A673 (cell line): Measurements from ENCODE around the gene MROH8. TPM values are rescaled to one million over a fixed set of nuclear protein-coding genes. Genes with fewer than 3 reads are reported as not detected.

Source experiments
- BruUV-seq: library from RNA; stranded (reverse); fragments of 400-500 nt; replicated peaks from 2 replicates; lab custom pipeline; 2021; lab: Mats Ljungman, UMichigan
- CTCF ChIA-PET: fragments of 300-600 bp; sonication (Branson Sonifier 250); formaldehyde crosslinking; loops from one replicate; lab custom pipeline; 2022; ENCODE audit warnings: antibody characterized with exemption; lab: Charles Lee
- POLR2A ChIA-PET: fragments of 300-600 bp; sonication (Branson Sonifier 250); formaldehyde crosslinking; loops from one replicate; lab custom pipeline; 2022; ENCODE audit warnings: antibody characterized with exemption; ENCODE audit not compliant: low non-redundant PET; lab: Charles Lee
- DNase-seq: peaks from one replicate; pipeline ENCODE4 v3.0.0-alpha.2; 2015; ENCODE audit warnings: low spot score
- H3K27ac ChIP-seq: fragments of 200-600 bp; sonication (generic); 2 replicates; pipeline ENCODE4 v1.5.1; 2016; ENCODE audit warnings: mixed run types, low read depth, mild to moderate bottlenecking, mixed read lengths, antibody characterized with exemption, low read length; ENCODE audit not compliant: poor library complexity, severe bottlenecking
- H3K27me3 ChIP-seq: fragments of 200-600 bp; sonication (generic); replicated peaks from 2 replicates; pipeline ENCODE4 v1.6.1; 2017; ENCODE audit warnings: mixed run types, low read depth, mild to moderate bottlenecking, mixed read lengths, antibody characterized with exemption, low read length; ENCODE audit not compliant: insufficient read depth, poor library complexity
- H3K36me3 ChIP-seq: fragments of 200-600 bp; sonication (generic); 2 replicates; pipeline ENCODE4 v1.6.1; 2016; ENCODE audit warnings: mixed run types, mild to moderate bottlenecking, mixed read lengths, antibody characterized with exemption, low read length; ENCODE audit not compliant: insufficient read depth, poor library complexity, severe bottlenecking
- H3K4me1 ChIP-seq: fragments of 200-600 bp; sonication (generic); 2 replicates; pipeline ENCODE4 v1.6.1; 2017; ENCODE audit warnings: mixed run types, mild to moderate bottlenecking, mixed read lengths, antibody characterized with exemption, low read length; ENCODE audit not compliant: insufficient read depth, poor library complexity, severe bottlenecking
- H3K4me3 ChIP-seq: fragments of 200-600 bp; sonication (generic); 2 replicates; pipeline ENCODE4 v1.5.1; 2016; ENCODE audit warnings: low read depth, mixed run types, mild to moderate bottlenecking, mixed read lengths, low read length; ENCODE audit not compliant: poor library complexity, severe bottlenecking
- H3K9me3 ChIP-seq: fragments of 200-600 bp; sonication (generic); 2 replicates; pipeline ENCODE4 v1.6.1; 2016; ENCODE audit warnings: mixed run types, low read depth, mild to moderate bottlenecking, mixed read lengths, antibody characterized with exemption, low read length; ENCODE audit not compliant: poor library complexity, severe bottlenecking
- CTCF ChIP-seq: fragments of 300-800, 200-600 bp; sonication (generic); conservative IDR thresholded peaks from 2 replicates; pipeline ENCODE4 v1.5.1; 2017; ENCODE audit warnings: low read depth, mild to moderate bottlenecking, antibody characterized with exemption, low read length, moderate library complexity, mixed read lengths
- EZH2 ChIP-seq: fragments of 200-600 bp; sonication (generic); IDR thresholded peaks from 2 replicates; pipeline ENCODE4 v1.6.1; 2017; ENCODE audit warnings: borderline replicate concordance, low read depth, mild to moderate bottlenecking, mixed read lengths, antibody characterized with exemption, low read length; ENCODE audit not compliant: poor library complexity, severe bottlenecking
- intact Hi-C: fragments of 100-400 bp; cut with micrococcal nuclease; formaldehyde crosslinking; loops from one replicate; pipeline ENCODE4 v1.10.0; 2022; ENCODE audit not compliant: unreplicated experiment
- total RNA-seq: library from RNA; stranded (reverse); gene quantifications from 2 replicates; pipeline ENCODE4 v1.2.3, GENCODE V29; 2021

MROH8 gene
- total RNA-seq, 1 experiment from 2014 or later = 1.6 TPM

- no peak for TF ChIP-seq CTCF
- TF ChIP-seq EZH2 = no peak
- ChIA-PET POLR2A (no interaction called here), CTCF (no interaction called here)
- Histone ChIP-seq H3K9me3 (no peaks in the 10 kb centered on the region), H3K4me1 (no peaks in the 10 kb centered on the region), H3K36me3 (peaks cover 34% of the 10 kb centered on the region), H3K27me3 (no peaks in the 10 kb centered on the region), H3K27ac (no peak overlapping the region), H3K4me3 (no peak overlapping the region)
- DNase-seq = no peak
- intact Hi-C loops = no loop called here
- BruUV-seq = no TSS peak
These were observed 113.2 kb downstream of the MROH8 start for GRCh38 chr20:37066168-37066567.

GRCh38 chr20:37055276-37055675 lies 124.1 kb downstream of the MROH8 start:
- Histone ChIP-seq H3K36me3 (peaks cover 69% of the 10 kb centered on the region), H3K9me3 (no peaks in the 10 kb centered on the region), H3K27me3 (no peaks in the 10 kb centered on the region), H3K27ac (no peak overlapping the region), H3K4me1 (no peaks in the 10 kb centered on the region), H3K4me3 (no peak overlapping the region)
- BruUV-seq = no TSS peak
- CTCF ChIA-PET = no interaction called here
- POLR2A ChIA-PET = no interaction called here
- no peak for DNase-seq
- no peak for TF ChIP-seq EZH2
- intact Hi-C loops = no loop called here

GRCh38 chr20:37053230-37053950 lies 126.0 kb downstream of the MROH8 start:
- Histone ChIP-seq H3K9me3 (no peaks in the 10 kb centered on the region), H3K27ac (no peak overlapping the region), H3K36me3 (peaks cover 57% of the 10 kb centered on the region), H3K4me3 (no peak overlapping the region), H3K27me3 (no peaks in the 10 kb centered on the region), H3K4me1 (no peaks in the 10 kb centered on the region)
- ChIA-PET CTCF (no interaction called here), POLR2A (no interaction called here)
- no peak for DNase-seq
- BruUV-seq = no TSS peak
- no peak for TF ChIP-seq EZH2
- no peak for TF ChIP-seq CTCF
- intact Hi-C loops = no loop called here

Other genes starting within 250 kb of the MROH8 start
- gene SAMHD1, start 227.8 kb downstream of the MROH8 start, total RNA-seq = 10.0 and 10.9 TPM in 2 replicates
- 28.8 and 30.2 TPM in 2 replicates for gene RBL1, start 83.6 kb downstream of the MROH8 start, total RNA-seq
- gene RPN2, start 218 bp downstream of the MROH8 start, total RNA-seq = 222 and 239 TPM in 2 replicates
- not detected in 2 replicates for gene GHRH, start 82.3 kb upstream of the MROH8 start, total RNA-seq
- gene MANBAL, start 110.1 kb upstream of the MROH8 start, total RNA-seq = 46.4 and 48.4 TPM in 2 replicates
- gene SRC, start 166.6 kb upstream of the MROH8 start, total RNA-seq = 23.3 and 29.6 TPM in 2 replicates